HepG2 (cell line): ENCODE results near the gene DZIP1L. TPM values are rescaled to one million over a fixed set of nuclear protein-coding genes. Genes with fewer than 3 reads are reported as not detected.

Experiments
- ATAC-seq: fragments of 200-7000 bp; cut with Tn5 transposase; 3 replicates; pipeline ENCODE4 v1.9.1; 2020; ENCODE audit warnings: mild to moderate bottlenecking, moderate library complexity
- BruUV-seq: library from RNA; stranded (reverse); fragments of 400-500 nt; replicated peaks from 2 replicates; lab custom pipeline; 2021; lab: Mats Ljungman, UMichigan
- CTCF ChIA-PET: fragments of 300-600 bp; formaldehyde crosslinking; extraction: SDS; loops from one replicate; lab custom pipeline; 2021; ENCODE audit warnings: low total read pairs, inconsistent platforms, low intra/inter-chr PET ratio; lab: Yijun Ruan, JAX
- POLR2A ChIA-PET: fragments of 350-600 bp; sonication (Branson Sonifier 250); formaldehyde crosslinking; loops from one replicate; lab custom pipeline; 2020; ENCODE audit warnings: antibody characterized with exemption, inconsistent platforms; lab: Yijun Ruan, JAX
- DNase-seq: peaks from one replicate; pipeline ENCODE4 v3.0.0-alpha.2; 2015; ENCODE audit warnings: low spot score
- FAIRE-seq: peaks from 3 replicates; lab custom pipeline; 2011; peaks lifted over from hg19 to GRCh38; lab: Jason Lieb, UNC
- H2AFZ ChIP-seq: one replicate; pipeline ENCODE4 v1.6.1; 2011; ENCODE audit warnings: low read length, inconsistent platforms
- H3K27ac ChIP-seq: fragments of 300-600 bp; 3 replicates; pipeline ENCODE4 v1.8.0; 2011; ENCODE audit warnings: mixed run types, mild to moderate bottlenecking, mixed read lengths, low read length, inconsistent platforms; ENCODE audit not compliant: insufficient read depth; ENCODE audit errors: extremely low read length
- H3K27me3 ChIP-seq, 2 experiments: fragments of 200-600 bp in 1 of 2; 2 replicates in 1 of 2; 3 replicates in 1 of 2; pipeline versions ENCODE4 v1.6.0 to v1.8.0; 2011; ENCODE audit warnings: low read length in 2 of 2, mild to moderate bottlenecking in 2 of 2, moderate library complexity in 2 of 2, inconsistent platforms in 1 of 2; ENCODE audit not compliant: insufficient read depth in 2 of 2, control insufficient read depth in 1 of 2
- H3K36me3 ChIP-seq, 2 experiments: fragments of 200-600 bp in 1 of 2; replicated peaks in 1 of 2; 2 replicates in 1 of 2; 3 replicates in 1 of 2; pipeline versions ENCODE4 v1.5.1 to v1.8.0; 2011; ENCODE audit warnings: low read length in 2 of 2, inconsistent platforms in 1 of 2; ENCODE audit not compliant: insufficient read depth in 2 of 2, control insufficient read depth in 1 of 2
- H3K4me1 ChIP-seq: 2 replicates; pipeline ENCODE4 v1.5.1; 2012; ENCODE audit warnings: low read length, inconsistent platforms; ENCODE audit not compliant: insufficient read depth
- H3K4me2 ChIP-seq: 2 replicates; pipeline ENCODE4 v1.6.0; 2011; ENCODE audit warnings: low read depth, low read length, inconsistent platforms
- H3K4me3 ChIP-seq, 3 experiments: fragments of 200-600 bp in 1 of 3; sonication (generic), shearing (Covaris generic) in 1 of 3; replicated peaks in 1 of 3; 2 replicates each; pipeline ENCODE4 v1.5.1; 2011 to 2016; ENCODE audit warnings: low read length in 3 of 3, inconsistent platforms in 2 of 3, low read depth in 2 of 3, mild to moderate bottlenecking in 2 of 3, control low read depth in 1 of 3, mixed read lengths in 1 of 3; ENCODE audit not compliant: insufficient read depth in 1 of 3
- H3K79me2 ChIP-seq: one replicate; pipeline ENCODE4 v1.6.1; 2011; ENCODE audit warnings: low read length, inconsistent platforms; ENCODE audit not compliant: insufficient read depth
- H3K9ac ChIP-seq: 2 replicates; pipeline ENCODE4 v1.6.0; 2011; ENCODE audit warnings: mild to moderate bottlenecking, low read depth, low read length, inconsistent platforms; ENCODE audit not compliant: insufficient read depth
- H3K9me3 ChIP-seq: 2 replicates; pipeline ENCODE4 v1.5.1; 2012; ENCODE audit warnings: mild to moderate bottlenecking, low read length
- H4K20me1 ChIP-seq: 2 replicates; pipeline ENCODE4 v1.6.0; 2011; ENCODE audit warnings: inconsistent platforms, mild to moderate bottlenecking, low read length, moderate library complexity; ENCODE audit not compliant: insufficient read depth
- ADNP ChIP-seq: sonication (generic); formaldehyde crosslinking; IDR thresholded peaks from 2 replicates; pipeline ENCODE4 v1.4.0; 2020; ENCODE audit warnings: missing genetic modification reagents
- GZF1 ChIP-seq: sonication (generic); formaldehyde crosslinking; IDR thresholded peaks from 2 replicates; pipeline ENCODE4 v1.5.1; 2020; ENCODE audit warnings: mild to moderate bottlenecking, missing genetic modification reagents
- IRF2 ChIP-seq: IDR thresholded peaks from 2 replicates; pipeline ENCODE4 v1.6.1; 2018; ENCODE audit warnings: missing genetic modification reagents, missing compliant biosample characterization
- ZNF296 ChIP-seq: sonication (generic); formaldehyde crosslinking; conservative IDR thresholded peaks from 2 replicates; pipeline ENCODE4 v1.5.0; 2020; ENCODE audit warnings: mild to moderate bottlenecking, missing genetic modification reagents
- ZNF317 ChIP-seq: sonication (generic); formaldehyde crosslinking; IDR thresholded peaks from 2 replicates; pipeline ENCODE4 v1.5.0; 2020; ENCODE audit warnings: mild to moderate bottlenecking, missing genetic modification reagents
- ZNF484 ChIP-seq: sonication (generic); formaldehyde crosslinking; IDR thresholded peaks from 2 replicates; pipeline ENCODE4 v1.5.1; 2020; ENCODE audit warnings: mild to moderate bottlenecking, low read depth, missing genetic modification reagents, borderline replicate concordance
- whole genome bisulfite sequencing: methylation state at CpG from one replicate; pipeline ENCODE4 v1.1.6; 2017; ENCODE audit warnings: low lambda C conversion rate; 5-methylcytosine and 5-hydroxymethylcytosine counted together
- in situ Hi-C: cut with HindIII; loops from 2 replicates; pipeline ENCODE4 v1.10.0; 2017; ENCODE audit warnings: low pct_unique_long_range_greater_than_20kb; ENCODE audit not compliant: extremely low pct_ligation_motif_present
- intact Hi-C: fragments of 100-400 bp; cut with micrococcal nuclease; formaldehyde crosslinking; loops from one replicate; pipeline ENCODE4 v1.10.0; 2022; ENCODE audit not compliant: unreplicated experiment
- polyA plus RNA-seq, 8 experiments: library from polyadenylated mRNA; depleted of rRNA in 3 of 8; stranded (reverse) in 7 of 8; unstranded in 1 of 8; fragments of >200 nt; fragmentation: Illumina TruSeq in 4 of 8; extraction: Trizol in 4 of 8; gene quantifications; 2 replicates each; pipeline versions ENCODE4 v1.2.1 to v1.2.3, GENCODE V29; 2011 to 2016; ENCODE audit warnings: low read depth in 4 of 8, missing spikeins in 1 of 8, mixed read lengths in 1 of 8; ENCODE audit not compliant: insufficient read depth in 1 of 8
- total RNA-seq, 5 experiments: library from RNA; depleted of rRNA; stranded (reverse); fragments of >200 nt; fragmentation: Illumina TruSeq; extraction: Trizol; gene quantifications; 2 replicates each; pipeline ENCODE4 v1.2.3, GENCODE V29; 2016; ENCODE audit warnings: low read depth in 1 of 5
- TF ChIP-seq, protein P1 (sequence below): sonication (generic); formaldehyde crosslinking; IDR thresholded peaks from 2 replicates; pipeline ENCODE4 v1.5.0; 2020; ENCODE audit warnings: mild to moderate bottlenecking, missing genetic modification reagents, borderline replicate concordance
- TF ChIP-seq, protein P2 (sequence below): sonication (generic); formaldehyde crosslinking; IDR thresholded peaks from 2 replicates; pipeline ENCODE4 v1.5.1; 2020; ENCODE audit warnings: mild to moderate bottlenecking, missing genetic modification reagents, borderline replicate concordance

Gene DZIP1L
- total and polyA plus RNA-seq, 2 of the 13 experiments (the other 11 are each of a cell fraction or from before 2014, with no cell fraction given): 0.90 to 1.2 TPM

DNA sequence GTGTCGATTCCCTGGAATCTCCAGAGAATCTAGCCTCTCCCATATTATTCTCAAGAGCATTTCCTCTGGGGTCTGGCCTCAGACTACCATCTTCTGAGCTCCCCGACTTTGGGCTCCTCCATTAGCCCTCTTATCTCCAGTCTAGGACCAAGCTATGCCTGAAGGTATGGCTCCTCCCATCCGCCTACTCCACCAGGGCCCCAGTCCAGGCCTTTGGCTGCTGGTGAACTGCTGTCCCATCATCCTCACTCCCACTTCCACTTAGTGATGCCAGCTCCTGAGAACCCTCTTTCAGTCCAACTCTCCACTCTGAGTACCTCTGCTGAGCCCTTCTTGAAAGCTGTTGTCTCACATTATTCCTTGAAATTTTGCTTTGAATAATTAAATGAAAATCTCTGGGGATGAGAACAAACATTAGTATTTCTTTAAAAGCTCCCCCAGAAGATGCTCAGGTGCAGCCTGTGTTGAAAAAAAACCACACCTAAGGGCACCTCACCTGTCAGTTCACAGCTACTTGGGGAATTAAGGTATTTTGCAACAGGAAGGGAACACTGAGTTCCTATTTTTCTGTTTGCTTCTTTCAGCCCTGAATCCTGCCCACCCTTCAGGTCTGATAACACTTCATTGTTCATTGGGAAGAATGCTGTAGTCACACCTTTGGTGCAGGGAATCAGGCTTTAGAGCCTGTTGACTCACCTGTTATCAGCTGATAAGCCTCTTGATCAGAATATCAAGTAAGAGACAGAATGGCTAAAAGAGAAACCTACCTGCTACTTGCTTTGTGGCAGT lies 95.9 kb downstream of the DZIP1L start (continued):
- no peak for TF ChIP-seq GZF1 (CRISPR knock-in tag)
- no peak for TF ChIP-seq IRF2 (CRISPR knock-in tag)
- no peak for TF ChIP-seq ZNF296 (CRISPR knock-in tag)
- TF ChIP-seq, all 625 proteins: peak for 0

- no peak overlapping the region for H3K4me3 ChIP-seq
- CTCF ChIA-PET: no interaction called here
- in situ Hi-C loops (no loop called here), intact Hi-C loops (no loop called here)
- no peak overlapping the region for H2AFZ ChIP-seq
- POLR2A ChIA-PET: no interaction called here
- no peaks in the 10 kb centered on the region for H4K20me1 ChIP-seq
- H3K4me1 ChIP-seq: no peaks in the 10 kb centered on the region
- no peaks in the 10 kb centered on the region for H3K9me3 ChIP-seq
- 38% methylated on average over 2 of the region's 2 CpGs for WGBS
- H3K79me2 ChIP-seq: no peaks in the 10 kb centered on the region
- no peak overlapping the region for H3K9ac ChIP-seq
- 0 out of 5 replicates have a peak, but pooled peaks cover 0 to 7% of the 10 kb centered on the region in 2 experiments for H3K27me3 ChIP-seq
- no peak for FAIRE-seq
- no peaks in the 10 kb centered on the region for H3K36me3 ChIP-seq
- ATAC-seq: no peak
- no peak for DNase-seq
- H3K4me2 ChIP-seq: no peak overlapping the region
- no TSS peak for BruUV-seq
- H3K27ac ChIP-seq: no peak overlapping the region
- TF ChIP-seq, protein P1, sequence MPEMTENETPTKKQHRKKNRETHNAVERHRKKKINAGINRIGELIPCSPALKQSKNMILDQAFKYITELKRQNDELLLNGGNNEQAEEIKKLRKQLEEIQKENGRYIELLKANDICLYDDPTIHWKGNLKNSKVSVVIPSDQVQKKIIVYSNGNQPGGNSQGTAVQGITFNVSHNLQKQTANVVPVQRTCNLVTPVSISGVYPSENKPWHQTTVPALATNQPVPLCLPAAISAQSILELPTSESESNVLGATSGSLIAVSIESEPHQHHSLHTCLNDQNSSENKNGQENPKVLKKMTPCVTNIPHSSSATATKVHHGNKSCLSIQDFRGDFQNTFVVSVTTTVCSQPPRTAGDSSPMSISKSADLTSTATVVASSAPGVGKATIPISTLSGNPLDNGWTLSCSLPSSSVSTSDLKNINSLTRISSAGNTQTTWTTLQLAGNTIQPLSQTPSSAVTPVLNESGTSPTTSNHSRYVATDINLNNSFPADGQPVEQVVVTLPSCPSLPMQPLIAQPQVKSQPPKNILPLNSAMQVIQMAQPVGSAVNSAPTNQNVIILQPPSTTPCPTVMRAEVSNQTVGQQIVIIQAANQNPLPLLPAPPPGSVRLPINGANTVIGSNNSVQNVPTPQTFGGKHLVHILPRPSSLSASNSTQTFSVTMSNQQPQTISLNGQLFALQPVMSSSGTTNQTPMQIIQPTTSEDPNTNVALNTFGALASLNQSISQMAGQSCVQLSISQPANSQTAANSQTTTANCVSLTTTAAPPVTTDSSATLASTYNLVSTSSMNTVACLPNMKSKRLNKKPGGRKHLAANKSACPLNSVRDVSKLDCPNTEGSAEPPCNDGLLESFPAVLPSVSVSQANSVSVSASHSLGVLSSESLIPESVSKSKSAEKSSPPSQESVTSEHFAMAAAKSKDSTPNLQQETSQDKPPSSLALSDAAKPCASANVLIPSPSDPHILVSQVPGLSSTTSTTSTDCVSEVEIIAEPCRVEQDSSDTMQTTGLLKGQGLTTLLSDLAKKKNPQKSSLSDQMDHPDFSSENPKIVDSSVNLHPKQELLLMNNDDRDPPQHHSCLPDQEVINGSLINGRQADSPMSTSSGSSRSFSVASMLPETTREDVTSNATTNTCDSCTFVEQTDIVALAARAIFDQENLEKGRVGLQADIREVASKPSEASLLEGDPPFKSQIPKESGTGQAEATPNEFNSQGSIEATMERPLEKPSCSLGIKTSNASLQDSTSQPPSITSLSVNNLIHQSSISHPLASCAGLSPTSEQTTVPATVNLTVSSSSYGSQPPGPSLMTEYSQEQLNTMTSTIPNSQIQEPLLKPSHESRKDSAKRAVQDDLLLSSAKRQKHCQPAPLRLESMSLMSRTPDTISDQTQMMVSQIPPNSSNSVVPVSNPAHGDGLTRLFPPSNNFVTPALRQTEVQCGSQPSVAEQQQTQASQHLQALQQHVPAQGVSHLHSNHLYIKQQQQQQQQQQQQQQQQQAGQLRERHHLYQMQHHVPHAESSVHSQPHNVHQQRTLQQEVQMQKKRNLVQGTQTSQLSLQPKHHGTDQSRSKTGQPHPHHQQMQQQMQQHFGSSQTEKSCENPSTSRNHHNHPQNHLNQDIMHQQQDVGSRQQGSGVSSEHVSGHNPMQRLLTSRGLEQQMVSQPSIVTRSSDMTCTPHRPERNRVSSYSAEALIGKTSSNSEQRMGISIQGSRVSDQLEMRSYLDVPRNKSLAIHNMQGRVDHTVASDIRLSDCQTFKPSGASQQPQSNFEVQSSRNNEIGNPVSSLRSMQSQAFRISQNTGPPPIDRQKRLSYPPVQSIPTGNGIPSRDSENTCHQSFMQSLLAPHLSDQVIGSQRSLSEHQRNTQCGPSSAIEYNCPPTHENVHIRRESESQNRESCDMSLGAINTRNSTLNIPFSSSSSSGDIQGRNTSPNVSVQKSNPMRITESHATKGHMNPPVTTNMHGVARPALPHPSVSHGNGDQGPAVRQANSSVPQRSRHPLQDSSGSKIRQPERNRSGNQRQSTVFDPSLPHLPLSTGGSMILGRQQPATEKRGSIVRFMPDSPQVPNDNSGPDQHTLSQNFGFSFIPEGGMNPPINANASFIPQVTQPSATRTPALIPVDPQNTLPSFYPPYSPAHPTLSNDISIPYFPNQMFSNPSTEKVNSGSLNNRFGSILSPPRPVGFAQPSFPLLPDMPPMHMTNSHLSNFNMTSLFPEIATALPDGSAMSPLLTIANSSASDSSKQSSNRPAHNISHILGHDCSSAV (CRISPR knock-in tag): no peak
- no peak for TF ChIP-seq ZNF484 (CRISPR knock-in tag)
- TF ChIP-seq, protein P2, sequence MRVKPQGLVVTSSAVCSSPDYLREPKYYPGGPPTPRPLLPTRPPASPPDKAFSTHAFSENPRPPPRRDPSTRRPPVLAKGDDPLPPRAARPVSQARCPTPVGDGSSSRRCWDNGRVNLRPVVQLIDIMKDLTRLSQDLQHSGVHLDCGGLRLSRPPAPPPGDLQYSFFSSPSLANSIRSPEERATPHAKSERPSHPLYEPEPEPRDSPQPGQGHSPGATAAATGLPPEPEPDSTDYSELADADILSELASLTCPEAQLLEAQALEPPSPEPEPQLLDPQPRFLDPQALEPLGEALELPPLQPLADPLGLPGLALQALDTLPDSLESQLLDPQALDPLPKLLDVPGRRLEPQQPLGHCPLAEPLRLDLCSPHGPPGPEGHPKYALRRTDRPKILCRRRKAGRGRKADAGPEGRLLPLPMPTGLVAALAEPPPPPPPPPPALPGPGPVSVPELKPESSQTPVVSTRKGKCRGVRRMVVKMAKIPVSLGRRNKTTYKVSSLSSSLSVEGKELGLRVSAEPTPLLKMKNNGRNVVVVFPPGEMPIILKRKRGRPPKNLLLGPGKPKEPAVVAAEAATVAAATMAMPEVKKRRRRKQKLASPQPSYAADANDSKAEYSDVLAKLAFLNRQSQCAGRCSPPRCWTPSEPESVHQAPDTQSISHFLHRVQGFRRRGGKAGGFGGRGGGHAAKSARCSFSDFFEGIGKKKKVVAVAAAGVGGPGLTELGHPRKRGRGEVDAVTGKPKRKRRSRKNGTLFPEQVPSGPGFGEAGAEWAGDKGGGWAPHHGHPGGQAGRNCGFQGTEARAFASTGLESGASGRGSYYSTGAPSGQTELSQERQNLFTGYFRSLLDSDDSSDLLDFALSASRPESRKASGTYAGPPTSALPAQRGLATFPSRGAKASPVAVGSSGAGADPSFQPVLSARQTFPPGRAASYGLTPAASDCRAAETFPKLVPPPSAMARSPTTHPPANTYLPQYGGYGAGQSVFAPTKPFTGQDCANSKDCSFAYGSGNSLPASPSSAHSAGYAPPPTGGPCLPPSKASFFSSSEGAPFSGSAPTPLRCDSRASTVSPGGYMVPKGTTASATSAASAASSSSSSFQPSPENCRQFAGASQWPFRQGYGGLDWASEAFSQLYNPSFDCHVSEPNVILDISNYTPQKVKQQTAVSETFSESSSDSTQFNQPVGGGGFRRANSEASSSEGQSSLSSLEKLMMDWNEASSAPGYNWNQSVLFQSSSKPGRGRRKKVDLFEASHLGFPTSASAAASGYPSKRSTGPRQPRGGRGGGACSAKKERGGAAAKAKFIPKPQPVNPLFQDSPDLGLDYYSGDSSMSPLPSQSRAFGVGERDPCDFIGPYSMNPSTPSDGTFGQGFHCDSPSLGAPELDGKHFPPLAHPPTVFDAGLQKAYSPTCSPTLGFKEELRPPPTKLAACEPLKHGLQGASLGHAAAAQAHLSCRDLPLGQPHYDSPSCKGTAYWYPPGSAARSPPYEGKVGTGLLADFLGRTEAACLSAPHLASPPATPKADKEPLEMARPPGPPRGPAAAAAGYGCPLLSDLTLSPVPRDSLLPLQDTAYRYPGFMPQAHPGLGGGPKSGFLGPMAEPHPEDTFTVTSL: no peak
- no peak for TF ChIP-seq ADNP (CRISPR knock-in tag)
- TF ChIP-seq ZNF317 (CRISPR knock-in tag): no peak
Observed at GRCh38 chr3:138016065-138016464, 99.3 kb downstream of the DZIP1L start.
